Neural progenitor cell (in vitro differentiated cells): ENCODE measurements around the gene CCSER1.

Experiments used
- EZH2 ChIP-seq: fragments of 200-600 bp; sonication (generic); IDR thresholded peaks from 2 replicates; pipeline ENCODE4 v1.6.1; 2017; ENCODE audit warnings: antibody characterized with exemption, mild to moderate bottlenecking, moderate library complexity
- EZH2phosphoT487 ChIP-seq: fragments of 200-600 bp; sonication (generic); IDR thresholded peaks from 2 replicates; pipeline ENCODE4 v1.6.1; 2017; ENCODE audit warnings: antibody characterized with exemption
- TF ChIP-seq, protein P1 (sequence below): fragments of 200-600 bp; sonication (generic); IDR thresholded peaks from 2 replicates; pipeline ENCODE4 v1.5.1; 2017; ENCODE audit warnings: antibody characterized with exemption, mild to moderate bottlenecking

DNA sequence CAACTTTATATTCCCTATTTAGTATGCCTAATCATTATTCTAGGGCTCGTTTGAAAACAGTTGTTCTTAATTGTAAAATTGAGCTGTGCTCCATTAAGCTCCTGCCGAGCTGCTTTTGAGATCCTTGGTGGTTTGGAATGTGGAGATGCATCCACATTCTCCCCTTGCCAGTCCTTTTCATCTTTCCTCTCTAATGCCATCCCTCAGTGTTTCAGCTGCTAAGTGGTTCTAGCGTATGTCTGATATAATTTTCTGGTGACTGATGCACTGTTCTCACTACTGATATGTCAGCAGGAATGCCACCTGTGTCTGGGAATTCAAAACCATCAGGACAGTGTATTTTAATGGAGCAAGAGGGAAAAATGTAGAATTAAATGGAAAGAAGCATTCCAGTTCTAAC is 1085.0 kb downstream of the CCSER1 start:
- TF ChIP-seq, protein P1, sequence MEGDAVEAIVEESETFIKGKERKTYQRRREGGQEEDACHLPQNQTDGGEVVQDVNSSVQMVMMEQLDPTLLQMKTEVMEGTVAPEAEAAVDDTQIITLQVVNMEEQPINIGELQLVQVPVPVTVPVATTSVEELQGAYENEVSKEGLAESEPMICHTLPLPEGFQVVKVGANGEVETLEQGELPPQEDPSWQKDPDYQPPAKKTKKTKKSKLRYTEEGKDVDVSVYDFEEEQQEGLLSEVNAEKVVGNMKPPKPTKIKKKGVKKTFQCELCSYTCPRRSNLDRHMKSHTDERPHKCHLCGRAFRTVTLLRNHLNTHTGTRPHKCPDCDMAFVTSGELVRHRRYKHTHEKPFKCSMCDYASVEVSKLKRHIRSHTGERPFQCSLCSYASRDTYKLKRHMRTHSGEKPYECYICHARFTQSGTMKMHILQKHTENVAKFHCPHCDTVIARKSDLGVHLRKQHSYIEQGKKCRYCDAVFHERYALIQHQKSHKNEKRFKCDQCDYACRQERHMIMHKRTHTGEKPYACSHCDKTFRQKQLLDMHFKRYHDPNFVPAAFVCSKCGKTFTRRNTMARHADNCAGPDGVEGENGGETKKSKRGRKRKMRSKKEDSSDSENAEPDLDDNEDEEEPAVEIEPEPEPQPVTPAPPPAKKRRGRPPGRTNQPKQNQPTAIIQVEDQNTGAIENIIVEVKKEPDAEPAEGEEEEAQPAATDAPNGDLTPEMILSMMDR = no peak
- TF ChIP-seq EZH2 (no peak), EZH2phosphoT487 (no peak)
